OCI-LY1 (cell line): ENCODE measurements around the gene SLC17A7.

ENCODE experiments used
- EZH2 ChIP-seq: fragments of 200-600 bp; sonication (generic), shearing (Covaris generic); IDR thresholded peaks from 2 replicates; pipeline ENCODE4 v1.8.0; 2017; ENCODE audit warnings: borderline replicate concordance, mixed run types, mild to moderate bottlenecking, antibody characterized with exemption, low read length, moderate library complexity, mixed read lengths
- TF ChIP-seq, protein P1 (sequence below): fragments of 200-600 bp; sonication (generic), shearing (Covaris generic); IDR thresholded peaks from 2 replicates; pipeline ENCODE4 v1.5.1; 2017; ENCODE audit warnings: mild to moderate bottlenecking, antibody characterized with exemption, low read length, moderate library complexity, mixed read lengths

GRCh38 chr19:49390131-49390928 lies 51.0 kb downstream of the SLC17A7 start:
- TF ChIP-seq, protein P1, sequence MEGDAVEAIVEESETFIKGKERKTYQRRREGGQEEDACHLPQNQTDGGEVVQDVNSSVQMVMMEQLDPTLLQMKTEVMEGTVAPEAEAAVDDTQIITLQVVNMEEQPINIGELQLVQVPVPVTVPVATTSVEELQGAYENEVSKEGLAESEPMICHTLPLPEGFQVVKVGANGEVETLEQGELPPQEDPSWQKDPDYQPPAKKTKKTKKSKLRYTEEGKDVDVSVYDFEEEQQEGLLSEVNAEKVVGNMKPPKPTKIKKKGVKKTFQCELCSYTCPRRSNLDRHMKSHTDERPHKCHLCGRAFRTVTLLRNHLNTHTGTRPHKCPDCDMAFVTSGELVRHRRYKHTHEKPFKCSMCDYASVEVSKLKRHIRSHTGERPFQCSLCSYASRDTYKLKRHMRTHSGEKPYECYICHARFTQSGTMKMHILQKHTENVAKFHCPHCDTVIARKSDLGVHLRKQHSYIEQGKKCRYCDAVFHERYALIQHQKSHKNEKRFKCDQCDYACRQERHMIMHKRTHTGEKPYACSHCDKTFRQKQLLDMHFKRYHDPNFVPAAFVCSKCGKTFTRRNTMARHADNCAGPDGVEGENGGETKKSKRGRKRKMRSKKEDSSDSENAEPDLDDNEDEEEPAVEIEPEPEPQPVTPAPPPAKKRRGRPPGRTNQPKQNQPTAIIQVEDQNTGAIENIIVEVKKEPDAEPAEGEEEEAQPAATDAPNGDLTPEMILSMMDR, result no peak
- TF ChIP-seq EZH2, result no peak
